Panc1 (cell line): ENCODE results near the gene UGT1A7.

ENCODE experiments used
- CTCF ChIP-seq: fragments of 450-650 bp; IDR thresholded peaks from 2 replicates; pipeline ENCODE4 v1.5.1; 2017; ENCODE audit warnings: mild to moderate bottlenecking
- POLR2AphosphoS5 ChIP-seq: IDR thresholded peaks from 2 replicates; pipeline ENCODE4 v1.6.1; 2012; ENCODE audit warnings: mild to moderate bottlenecking, low read depth, low read length, moderate library complexity

GRCh38 chr2:233693963-233694362 lies 12.3 kb downstream of the UGT1A7 start:
- TF ChIP-seq CTCF = no peak
- TF ChIP-seq POLR2AphosphoS5 = no peak
